Stimulated activated CD4-positive, alpha-beta T cell treated with anti-CD3 and anti-CD28 coated beads, Interleukin-2, amount 100 ng/mL, for 48 hours (primary cell): ENCODE results near the gene QPCT.
"Not testable (repeated sequence)": the region's sequence is repeated elsewhere in the genome, so short reads cannot be mapped to it uniquely, and the experiment has no call there.

Source experiments
- DNase-seq, 2 donors: peaks; one replicate each; pipeline ENCODE4 v3.0.0-alpha.2; 2020

Gene QPCT

DNA sequence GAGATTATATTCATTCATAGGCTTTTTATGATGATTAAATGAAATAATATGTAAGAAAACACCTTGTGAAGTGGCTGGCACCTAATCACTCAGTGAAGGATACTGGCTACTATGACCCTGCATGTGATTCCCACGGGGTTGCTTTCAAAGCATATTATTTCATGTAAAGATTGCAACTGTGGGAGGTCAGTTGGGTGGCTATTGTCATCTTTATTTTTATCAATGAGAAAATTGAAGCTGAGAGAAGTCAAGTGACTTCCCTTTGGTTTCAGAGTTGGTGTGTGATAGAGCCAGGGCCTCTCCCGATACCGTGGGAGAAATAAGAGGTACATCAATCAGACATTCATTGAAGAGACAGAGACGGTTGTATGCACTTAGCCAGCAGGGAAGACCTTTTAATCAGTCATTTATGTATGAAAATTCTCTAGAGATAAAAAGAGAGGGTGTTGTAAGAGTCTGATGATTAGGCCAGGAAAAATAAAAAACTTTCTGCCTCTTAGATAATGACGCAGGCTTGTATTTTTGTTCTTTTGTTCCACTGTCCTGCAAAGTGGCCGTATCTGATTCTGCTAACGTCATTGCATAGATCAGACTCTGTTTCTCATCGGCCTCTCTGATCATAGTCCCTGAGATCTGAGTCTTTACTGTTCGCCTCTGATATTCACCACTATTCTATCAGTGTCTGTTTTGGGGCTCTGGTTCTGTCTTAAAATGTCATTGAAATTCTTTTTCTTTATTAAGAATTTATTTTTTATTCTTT lies 50.5 kb downstream of the QPCT start:
- no peak for DNase-seq

DNA sequence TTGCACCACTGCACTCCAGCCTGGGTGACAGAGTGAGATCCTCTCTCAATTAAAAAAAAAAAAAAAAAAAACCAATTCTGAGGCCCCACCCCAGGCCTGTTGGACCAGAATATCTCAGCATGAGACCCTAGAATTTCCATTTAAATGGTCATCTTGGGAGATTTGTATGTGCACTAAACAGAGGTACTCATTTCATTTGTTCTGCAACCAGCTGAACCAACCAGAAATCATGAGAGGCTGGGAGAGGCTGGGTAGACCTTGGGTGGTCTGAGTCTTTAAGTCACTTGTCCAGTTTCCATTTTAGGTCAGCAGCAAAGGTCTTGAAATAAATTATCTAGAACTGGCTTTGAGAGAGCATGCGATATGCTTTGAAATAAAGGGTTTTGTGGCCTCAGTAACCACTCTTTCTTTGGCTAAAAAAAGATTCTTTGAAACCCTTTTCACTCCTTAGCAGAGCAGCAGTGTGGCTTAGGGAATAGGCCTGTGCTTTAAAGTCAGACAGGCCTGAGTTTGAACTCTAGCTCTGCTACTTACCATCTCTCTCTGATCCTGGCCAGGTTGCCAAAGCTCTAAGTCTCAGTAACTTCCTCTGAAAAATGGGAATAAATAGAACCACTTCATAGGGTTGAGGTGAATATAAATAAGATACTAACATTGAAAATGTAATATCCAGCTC lies 52.6 kb downstream of the QPCT start:
- no peak for DNase-seq

DNA sequence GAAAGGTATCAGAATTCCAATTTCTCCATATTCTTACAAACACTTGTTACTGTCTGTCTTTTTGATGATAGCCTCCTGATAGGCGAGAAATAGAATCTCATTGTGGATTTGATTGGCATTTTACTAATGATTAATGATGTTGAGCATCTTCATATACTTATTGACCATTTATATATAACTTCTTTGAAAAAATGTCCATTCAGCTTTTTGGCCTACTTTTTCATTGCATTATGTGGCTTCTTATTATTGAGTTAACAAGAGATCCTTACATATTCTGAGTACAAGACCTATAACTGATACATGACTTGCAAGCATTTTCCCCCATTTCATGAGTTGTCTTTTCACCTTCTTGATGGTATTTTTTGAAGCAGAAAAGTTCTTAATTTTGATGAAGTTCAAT lies 54.6 kb downstream of the QPCT start:
- DNase-seq = no peak

DNA sequence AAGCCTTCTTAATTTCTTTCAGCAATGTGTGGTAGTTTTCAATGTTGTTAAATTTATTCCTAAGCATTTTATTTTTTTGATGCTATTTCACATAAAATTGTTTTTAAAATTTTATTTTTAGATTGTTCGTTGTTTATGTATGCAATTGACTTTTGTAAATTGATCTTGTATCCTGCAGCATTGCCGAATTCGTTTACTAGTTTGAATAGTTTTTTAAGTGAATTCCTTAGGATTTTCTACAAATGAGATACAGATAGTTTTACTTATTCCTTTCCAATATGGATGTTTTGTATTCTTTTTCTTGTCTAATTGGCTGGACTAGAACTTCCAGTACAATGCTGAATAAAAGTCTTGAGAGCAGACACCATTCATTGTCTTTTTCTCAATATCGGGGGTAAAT lies 55.6 kb downstream of the QPCT start:
- DNase-seq = no peak

DNA sequence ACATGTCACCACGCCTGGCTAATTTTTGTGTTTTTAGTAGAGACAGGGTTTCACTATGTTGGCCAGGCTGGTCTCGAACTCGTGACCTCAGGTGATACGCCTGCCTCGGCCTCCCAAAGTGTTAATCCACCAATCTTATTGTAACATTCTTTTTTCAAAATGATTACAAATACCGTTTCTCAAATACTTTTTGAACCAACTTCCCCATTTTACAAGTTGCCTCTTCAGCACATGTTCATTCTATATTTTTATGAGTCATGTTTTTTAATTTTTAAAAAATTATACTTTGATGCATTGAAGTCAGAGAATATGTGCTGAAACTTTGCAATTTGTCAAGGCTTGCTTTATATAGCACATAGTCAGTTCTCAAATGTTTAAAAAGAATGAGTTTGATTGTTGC lies 58.2 kb downstream of the QPCT start:
- DNase-seq = no peak

DNA sequence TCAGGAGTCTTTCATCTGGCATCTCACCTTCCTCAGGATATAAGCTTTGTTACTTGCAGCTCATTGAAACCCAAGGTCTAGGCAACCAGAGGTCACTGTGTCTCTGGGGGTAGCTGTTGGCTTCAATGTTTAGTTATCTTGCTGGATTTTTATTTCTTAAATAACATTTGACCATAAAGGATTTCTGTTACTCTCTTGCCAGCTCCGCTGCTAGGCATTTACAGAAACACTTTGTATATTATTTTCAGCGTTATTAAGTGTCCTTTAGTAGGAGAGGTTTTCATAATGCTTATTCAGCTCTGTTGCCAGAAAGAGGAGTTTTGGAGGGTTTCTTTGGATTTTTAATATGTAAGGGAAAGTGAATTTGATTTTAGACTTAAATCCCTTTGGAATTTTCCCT lies 61.4 kb downstream of the QPCT start:
- DNase-seq = no peak

DNA sequence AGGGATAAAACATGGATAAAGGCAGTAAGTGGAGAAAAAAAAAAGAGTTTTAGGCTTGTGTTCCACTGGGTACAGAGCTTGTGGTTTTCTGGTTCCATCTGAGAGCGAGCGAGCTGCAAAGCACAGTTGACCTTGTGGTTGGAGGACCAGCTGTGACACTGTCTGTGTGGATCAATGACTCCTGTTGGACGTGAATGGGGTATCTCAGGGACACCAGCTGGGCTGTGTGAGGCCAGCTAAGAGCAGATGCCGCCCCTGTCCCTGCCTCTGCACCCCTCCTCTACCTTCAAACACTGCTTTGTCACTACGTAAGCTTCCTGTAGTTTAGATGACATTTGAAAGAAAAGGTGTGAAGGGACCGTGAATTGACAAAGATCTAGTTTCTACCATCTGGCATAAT lies 67.8 kb downstream of the QPCT start:
- DNase-seq = no peak

DNA sequence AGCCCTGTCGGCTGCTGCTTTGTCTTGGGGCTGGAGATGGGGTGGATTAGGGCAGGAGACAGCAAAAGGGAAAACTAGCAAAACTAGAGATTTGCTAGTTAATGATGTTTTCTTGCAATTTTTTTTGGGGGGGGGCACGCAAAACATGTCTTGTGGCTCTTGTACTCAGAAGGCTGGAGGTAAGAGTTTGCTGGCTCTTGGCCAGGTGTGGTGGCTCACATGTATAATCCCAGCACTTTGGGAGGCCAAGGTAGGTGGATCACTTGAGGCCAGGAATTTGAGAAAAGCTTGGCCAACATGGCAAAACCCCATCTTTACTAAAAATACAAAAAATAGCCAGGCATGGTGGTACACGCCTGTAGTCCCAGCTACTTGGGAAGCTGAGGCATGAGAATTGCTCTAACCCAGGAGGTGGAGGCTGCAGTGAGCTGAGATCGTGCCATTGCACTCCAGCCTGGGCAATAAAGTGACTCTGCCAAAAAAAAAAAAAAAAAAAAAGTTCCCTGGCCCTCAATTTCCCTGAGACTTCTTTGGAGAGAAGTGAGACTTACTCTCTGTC lies 69.6 kb downstream of the QPCT start:
- not testable (repeated sequence) for DNase-seq

DNA sequence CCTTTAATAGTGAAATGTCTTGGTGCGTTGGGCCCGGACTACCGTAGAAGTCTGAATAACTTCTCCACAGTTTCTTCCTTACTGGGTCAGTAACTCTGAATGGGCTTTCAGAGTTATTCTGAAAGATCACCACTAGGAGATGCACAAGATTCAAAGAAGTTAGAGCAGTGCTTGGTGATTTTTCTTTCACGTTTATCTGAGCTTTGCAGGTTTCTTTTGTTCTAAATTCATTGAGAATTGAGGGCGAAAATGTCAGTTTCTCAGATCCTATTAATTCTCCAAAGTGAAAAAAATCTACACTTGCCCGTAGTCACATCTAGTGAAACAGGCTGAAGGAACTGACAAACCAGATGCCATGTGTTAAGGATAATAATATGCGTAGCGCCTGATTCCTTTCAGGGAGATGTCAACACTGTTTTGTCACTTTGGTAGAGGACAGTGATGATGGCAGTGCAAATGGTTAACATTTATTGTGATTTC lies 70.1 kb downstream of the QPCT start:
- no peak for DNase-seq

DNA sequence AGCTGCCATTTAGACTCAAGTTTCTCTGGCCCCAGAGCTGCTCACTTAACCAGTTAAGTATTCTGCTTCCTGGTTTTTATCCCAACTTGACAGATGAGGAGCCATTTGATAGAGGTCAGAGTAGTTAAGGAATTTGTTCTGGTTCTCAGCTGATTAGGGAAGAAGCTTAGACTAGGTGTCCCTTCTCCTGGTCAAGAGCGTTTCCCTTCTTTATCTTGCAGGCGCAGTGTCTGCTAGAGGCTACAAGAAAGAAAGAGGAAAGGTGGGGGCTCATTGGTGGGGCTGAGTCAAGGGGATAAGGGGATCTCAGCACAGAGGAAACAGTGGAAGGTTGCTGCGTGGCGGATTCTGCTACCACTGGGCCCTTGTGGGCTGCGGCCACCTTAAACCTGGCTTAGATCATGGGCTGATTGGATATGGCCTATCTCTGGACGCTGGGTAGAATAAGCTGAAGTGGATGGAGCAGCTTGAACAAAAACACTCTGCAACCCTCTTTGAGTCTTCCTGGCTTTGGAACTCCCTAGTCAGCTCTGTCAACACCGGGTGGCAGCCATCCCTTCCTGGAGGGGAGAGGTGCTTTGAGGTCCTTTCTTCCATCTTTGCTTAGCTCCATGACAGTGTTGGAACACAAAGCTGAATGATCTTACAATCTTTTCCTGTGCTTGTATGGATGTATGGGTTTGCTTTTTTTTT lies 70.8 kb downstream of the QPCT start:
- DNase-seq = no peak

DNA sequence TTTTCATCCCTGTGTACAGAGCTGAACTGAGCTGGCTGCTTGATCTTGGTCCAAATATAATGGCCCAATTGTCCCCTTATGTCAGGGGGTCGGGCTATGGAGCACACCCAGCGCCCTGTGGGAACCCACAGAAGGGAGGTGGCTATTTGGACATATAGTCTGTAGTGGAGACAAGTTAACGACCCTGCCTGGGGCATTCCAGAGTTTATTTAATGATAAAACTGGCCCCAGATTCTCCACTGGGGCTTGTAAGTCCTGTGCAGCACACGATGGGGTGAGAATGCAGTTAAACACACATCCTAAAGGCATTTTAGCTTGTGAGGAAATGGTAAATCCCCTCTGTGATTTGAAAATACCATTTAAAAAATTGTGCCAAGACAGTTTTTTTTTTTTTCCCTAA lies 72.9 kb downstream of the QPCT start:
- no peak for DNase-seq

DNA sequence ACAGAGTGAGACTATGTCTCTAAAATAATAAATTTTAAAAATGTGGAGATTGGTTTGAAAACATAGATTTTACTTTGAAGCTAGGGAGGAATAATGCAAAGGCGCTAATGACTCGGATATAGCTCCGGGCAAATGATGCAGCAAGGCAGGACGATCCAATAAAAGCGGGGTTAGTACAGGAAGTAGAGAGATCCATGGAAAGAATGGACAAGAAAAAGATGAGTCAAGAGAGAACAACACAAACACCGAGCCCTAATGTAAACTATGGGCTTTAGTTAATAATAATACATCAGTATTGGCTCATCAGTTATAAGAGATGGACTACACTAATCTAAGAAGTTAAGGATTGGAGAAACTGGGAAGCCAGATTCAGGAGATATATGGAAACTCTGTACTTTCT lies 74.5 kb downstream of the QPCT start:
- no peak for DNase-seq

DNA sequence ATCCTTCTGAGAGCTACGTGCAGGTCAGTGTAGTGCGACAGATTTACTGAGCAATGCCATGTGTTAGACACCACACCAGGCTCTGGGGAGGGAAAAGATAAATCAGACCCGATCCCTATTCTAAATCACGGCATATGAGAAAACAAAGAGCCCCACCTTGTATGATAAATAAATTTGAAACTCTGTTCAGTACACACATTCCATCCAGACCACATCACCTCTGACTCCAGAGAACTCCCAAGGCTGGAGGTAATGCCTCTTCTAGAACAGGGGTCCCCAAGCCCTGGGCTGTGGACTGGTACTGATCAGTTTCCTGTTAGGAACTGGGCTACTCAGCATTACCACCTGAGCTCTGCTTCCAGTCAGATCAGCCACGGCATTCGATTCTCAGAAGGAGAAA lies 77.3 kb downstream of the QPCT start:
- no peak for DNase-seq

DNA sequence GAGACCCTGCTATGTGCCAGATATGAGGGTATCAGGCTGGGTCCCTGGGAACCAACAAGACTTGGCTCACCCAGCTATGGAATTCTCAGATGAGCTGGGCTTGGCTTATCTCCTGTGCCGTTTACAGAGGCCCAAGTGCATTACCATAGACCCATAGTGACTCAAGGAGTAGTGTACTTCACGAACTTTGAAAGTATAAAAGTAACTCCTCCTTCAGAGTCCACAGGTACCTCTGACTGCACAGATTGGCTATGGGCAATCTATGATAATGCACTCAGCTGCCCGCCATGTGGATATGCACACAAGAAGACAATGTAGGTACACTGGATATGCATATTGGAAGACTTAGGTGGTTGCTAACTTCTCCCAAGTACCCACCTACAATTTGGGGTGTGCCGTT lies 78.4 kb downstream of the QPCT start:
- DNase-seq = no peak
